Measurements from ENCODE around the gene SLC25A24.
A peak's percentile ranks its signal among the peaks of the same experiment; 100 is the strongest.
"Not testable (repeated sequence)": the region's sequence is repeated elsewhere in the genome, so short reads cannot be mapped to it uniquely, and the experiment has no call there.

SLC25A24 gene

GRCh38 chr1:108199781-108200686 lies at the start of gene SLC25A24:
Gene SLC25A24 (minus strand): TSS chr1:108200343. CDS start chr1:108200138, 205 bp downstream.
- intact Hi-C loops (cut with micrococcal nuclease), result loop anchor here (5.0 to 10.0 kb wide), 2 partner anchors 58 to 415 kb away; no protein-coding TSS in a partner anchor
- Mint-ChIP-seq H3K36me3 (ENCODE audit: low read depth) (peaks cover 53% of the 10 kb centered on the region), H3K4me3 (peak within 1 kb of the TSS; percentile 96), H3K27ac (peak within 1 kb of the TSS; percentile 99), H3K4me1 (ENCODE audit: low read depth) (peaks cover 48% of the 10 kb centered on the region), H3K27me3 (peaks cover 1% of the 10 kb centered on the region), H3K9me3 (peaks cover 13% of the 10 kb centered on the region)

GRCh38 chr1:108243976-108244375 lies 43.8 kb upstream of the SLC25A24 start, which contains the start of gene NBPF4:
Gene NBPF4 (minus strand): TSS chr1:108244076. CDS start chr1:108243761, 315 bp downstream.
- H3K4me1 Mint-ChIP-seq (ENCODE audit: low read depth); intact Hi-C loops (cut with micrococcal nuclease); H3K27ac Mint-ChIP-seq: not testable (repeated sequence)

GRCh38 chr1:108239426-108239825 lies 39.3 kb upstream of the SLC25A24 start:
- H3K27me3 Mint-ChIP-seq; H3K4me1 Mint-ChIP-seq (ENCODE audit: low read depth); H3K9me3 Mint-ChIP-seq; intact Hi-C loops (cut with micrococcal nuclease); H3K36me3 Mint-ChIP-seq (ENCODE audit: low read depth); H3K4me3 Mint-ChIP-seq; H3K27ac Mint-ChIP-seq: not testable (repeated sequence)

More at GRCh38 chr1:108243976-108244375, 43.8 kb upstream of the SLC25A24 start, which contains the start of gene NBPF4:
- H3K4me3 Mint-ChIP-seq; H3K9me3 Mint-ChIP-seq; H3K36me3 Mint-ChIP-seq (ENCODE audit: low read depth); H3K27me3 Mint-ChIP-seq: not testable (repeated sequence)

GRCh38 chr1:108235308-108235707 lies 35.2 kb upstream of the SLC25A24 start:
- H3K9me3 Mint-ChIP-seq; H3K36me3 Mint-ChIP-seq (ENCODE audit: low read depth); H3K4me3 Mint-ChIP-seq; H3K27me3 Mint-ChIP-seq; intact Hi-C loops (cut with micrococcal nuclease); H3K4me1 Mint-ChIP-seq (ENCODE audit: low read depth); H3K27ac Mint-ChIP-seq: not testable (repeated sequence)

- H3K27me3 Mint-ChIP-seq; intact Hi-C loops (cut with micrococcal nuclease); H3K36me3 Mint-ChIP-seq (ENCODE audit: low read depth); H3K9me3 Mint-ChIP-seq; H3K4me1 Mint-ChIP-seq (ENCODE audit: low read depth); H3K4me3 Mint-ChIP-seq; H3K27ac Mint-ChIP-seq: not testable (repeated sequence)
Observed at GRCh38 chr1:108232183-108232582, 32.0 kb upstream of the SLC25A24 start.

- H3K4me1 Mint-ChIP-seq (ENCODE audit: low read depth); H3K27me3 Mint-ChIP-seq; H3K36me3 Mint-ChIP-seq (ENCODE audit: low read depth); intact Hi-C loops (cut with micrococcal nuclease); H3K9me3 Mint-ChIP-seq; H3K27ac Mint-ChIP-seq; H3K4me3 Mint-ChIP-seq: not testable (repeated sequence)
Observed at GRCh38 chr1:108229976-108230375, 29.8 kb upstream of the SLC25A24 start.

- H3K27me3 Mint-ChIP-seq; H3K9me3 Mint-ChIP-seq; H3K36me3 Mint-ChIP-seq (ENCODE audit: low read depth); intact Hi-C loops (cut with micrococcal nuclease); H3K27ac Mint-ChIP-seq; H3K4me1 Mint-ChIP-seq (ENCODE audit: low read depth); H3K4me3 Mint-ChIP-seq: not testable (repeated sequence)
Observed at GRCh38 chr1:108227772-108228171, 27.6 kb upstream of the SLC25A24 start.

GRCh38 chr1:108226855-108227254 lies 26.7 kb upstream of the SLC25A24 start:
- H3K27me3 Mint-ChIP-seq; H3K4me1 Mint-ChIP-seq (ENCODE audit: low read depth); intact Hi-C loops (cut with micrococcal nuclease); H3K36me3 Mint-ChIP-seq (ENCODE audit: low read depth); H3K27ac Mint-ChIP-seq; H3K4me3 Mint-ChIP-seq; H3K9me3 Mint-ChIP-seq: not testable (repeated sequence)

- H3K27ac Mint-ChIP-seq; H3K4me3 Mint-ChIP-seq; H3K36me3 Mint-ChIP-seq (ENCODE audit: low read depth); H3K27me3 Mint-ChIP-seq; H3K9me3 Mint-ChIP-seq; H3K4me1 Mint-ChIP-seq (ENCODE audit: low read depth); intact Hi-C loops (cut with micrococcal nuclease): not testable (repeated sequence)
Observed at GRCh38 chr1:108223226-108223625, 23.1 kb upstream of the SLC25A24 start.

- H3K9me3 Mint-ChIP-seq; intact Hi-C loops (cut with micrococcal nuclease); H3K27me3 Mint-ChIP-seq; H3K27ac Mint-ChIP-seq; H3K36me3 Mint-ChIP-seq (ENCODE audit: low read depth); H3K4me3 Mint-ChIP-seq; H3K4me1 Mint-ChIP-seq (ENCODE audit: low read depth): not testable (repeated sequence)
Observed at GRCh38 chr1:108217515-108218174, 17.5 kb upstream of the SLC25A24 start.

- H3K27me3 Mint-ChIP-seq; H3K4me1 Mint-ChIP-seq (ENCODE audit: low read depth); H3K9me3 Mint-ChIP-seq; intact Hi-C loops (cut with micrococcal nuclease); H3K27ac Mint-ChIP-seq; H3K36me3 Mint-ChIP-seq (ENCODE audit: low read depth); H3K4me3 Mint-ChIP-seq: not testable (repeated sequence)
Observed at GRCh38 chr1:108217007-108217406, 16.9 kb upstream of the SLC25A24 start.

- intact Hi-C loops (cut with micrococcal nuclease); H3K36me3 Mint-ChIP-seq (ENCODE audit: low read depth); H3K4me3 Mint-ChIP-seq; H3K4me1 Mint-ChIP-seq (ENCODE audit: low read depth); H3K27ac Mint-ChIP-seq; H3K9me3 Mint-ChIP-seq; H3K27me3 Mint-ChIP-seq: not testable (repeated sequence)
Observed at GRCh38 chr1:108216028-108216890, 16.1 kb upstream of the SLC25A24 start.

- H3K4me1 Mint-ChIP-seq (ENCODE audit: low read depth); H3K9me3 Mint-ChIP-seq; H3K4me3 Mint-ChIP-seq; intact Hi-C loops (cut with micrococcal nuclease); H3K36me3 Mint-ChIP-seq (ENCODE audit: low read depth); H3K27ac Mint-ChIP-seq; H3K27me3 Mint-ChIP-seq: not testable (repeated sequence)
Observed at GRCh38 chr1:108214641-108215465, 14.7 kb upstream of the SLC25A24 start.

Data from dendritic cell treated with granulocyte-macrophage colony-stimulating factor and Interleukin-4, amounts not matched to agents 40 ng/mL and 50 ng/mL, for 4 days (primary cell).